ENCODE results near the gene TEKT5.
"Not testable (repeated sequence)": the region's sequence is repeated elsewhere in the genome, so short reads cannot be mapped to it uniquely, and the experiment has no call there.

Gene TEKT5

GRCh38 chr16:10685709-10686108 lies 9.0 kb downstream of the TEKT5 start:
- DNase-seq (ENCODE audit: low read depth in 2 of 2) = no peak

GRCh38 chr16:10684511-10685151 lies 10.1 kb downstream of the TEKT5 start:
- no peak for DNase-seq (ENCODE audit: low read depth in 2 of 2)

GRCh38 chr16:10683170-10683569 lies 11.6 kb downstream of the TEKT5 start:
- DNase-seq (ENCODE audit: low read depth in 2 of 2) = no peak

- no peak for DNase-seq (ENCODE audit: low read depth in 2 of 2)
Measured at GRCh38 chr16:10682604-10683003, 12.1 kb downstream of the TEKT5 start.

- no peak for DNase-seq (ENCODE audit: low read depth in 2 of 2)
Measured at GRCh38 chr16:10681310-10682308, 13.1 kb downstream of the TEKT5 start.

- no peak for DNase-seq (ENCODE audit: low read depth in 2 of 2)
Measured at GRCh38 chr16:10679921-10680320, 14.8 kb downstream of the TEKT5 start.

GRCh38 chr16:10679441-10679840 lies 15.3 kb downstream of the TEKT5 start:
- DNase-seq (ENCODE audit: low read depth in 2 of 2) = not testable (repeated sequence)

GRCh38 chr16:10678655-10679054 lies 16.1 kb downstream of the TEKT5 start:
- DNase-seq (ENCODE audit: low read depth in 2 of 2) = no peak

- DNase-seq (ENCODE audit: low read depth in 2 of 2) = no peak
Measured at GRCh38 chr16:10676284-10676683, 18.4 kb downstream of the TEKT5 start.

GRCh38 chr16:10675861-10676260 lies 18.9 kb downstream of the TEKT5 start:
- DNase-seq (ENCODE audit: low read depth in 2 of 2) = no peak

- DNase-seq (ENCODE audit: low read depth in 2 of 2) = no peak
Measured at GRCh38 chr16:10675216-10675615, 19.5 kb downstream of the TEKT5 start.

GRCh38 chr16:10671729-10672128 lies 23.0 kb downstream of the TEKT5 start:
- DNase-seq (ENCODE audit: low read depth in 2 of 2) = no peak

GRCh38 chr16:10669791-10670190 lies 24.9 kb downstream of the TEKT5 start:
- no peak for DNase-seq (ENCODE audit: low read depth in 2 of 2)

- no peak for DNase-seq (ENCODE audit: low read depth in 2 of 2)
Measured at GRCh38 chr16:10668322-10669045, 26.2 kb downstream of the TEKT5 start.

GRCh38 chr16:10667239-10667638 lies 27.5 kb downstream of the TEKT5 start:
- no peak for DNase-seq (ENCODE audit: low read depth in 2 of 2)

- DNase-seq (ENCODE audit: low read depth in 2 of 2) = no peak
Measured at GRCh38 chr16:10666291-10666690, 28.4 kb downstream of the TEKT5 start.

- DNase-seq (ENCODE audit: low read depth in 2 of 2) = no peak
Measured at GRCh38 chr16:10665166-10665565, 29.6 kb downstream of the TEKT5 start.

GRCh38 chr16:10664720-10665126 lies 30.0 kb downstream of the TEKT5 start:
- DNase-seq (ENCODE audit: low read depth in 2 of 2) = no peak

- no peak for DNase-seq (ENCODE audit: low read depth in 2 of 2)
Measured at GRCh38 chr16:10663744-10664143, 31.0 kb downstream of the TEKT5 start.

- no peak for DNase-seq (ENCODE audit: low read depth in 2 of 2)
Measured at GRCh38 chr16:10663146-10663545, 31.6 kb downstream of the TEKT5 start.

- no peak for DNase-seq (ENCODE audit: low read depth in 2 of 2)
Measured at GRCh38 chr16:10662212-10662611, 32.5 kb downstream of the TEKT5 start.

GRCh38 chr16:10661737-10662136 lies 33.0 kb downstream of the TEKT5 start:
- no peak for DNase-seq (ENCODE audit: low read depth in 2 of 2)
